ENCODE measurements around the gene PDLIM5. TPM values are rescaled to one million over a fixed set of nuclear protein-coding genes. Genes with fewer than 3 reads are reported as not detected.
A peak's percentile ranks its signal among the peaks of the same experiment; 100 is the strongest.
"Not testable (repeated sequence)": the region's sequence is repeated elsewhere in the genome, so short reads cannot be mapped to it uniquely, and the experiment has no call there.

The PDLIM5 gene
- total RNA-seq, 1 donor from 2014 or later = 75.3 TPM

GRCh38 chr4:94623126-94623911, 171.6 kb downstream of the PDLIM5 start:
- no peak for TF ChIP-seq CTCF (IDR thresholded peaks at IDR 0.05; ENCODE audit: insufficient read depth, low read length, poor library complexity, severe bottlenecking)
- no peak for DNase-seq (ENCODE audit: low read depth)
- Histone ChIP-seq H3K4me3 (ENCODE audit: low read depth, low read length) (no peak overlapping the region), H3K36me3 (ENCODE audit: control insufficient read depth, insufficient read depth, low read length) (no peaks in the 10 kb centered on the region), H3K27me3 (ENCODE audit: control insufficient read depth, insufficient read depth, low read length) (no peaks in the 10 kb centered on the region)

- Histone ChIP-seq H3K36me3 (ENCODE audit: control insufficient read depth, insufficient read depth, low read length) (no peaks in the 10 kb centered on the region), H3K27me3 (ENCODE audit: control insufficient read depth, insufficient read depth, low read length) (no peaks in the 10 kb centered on the region), H3K4me3 (ENCODE audit: low read depth, low read length) (no peak overlapping the region)
- no peak for DNase-seq (ENCODE audit: low read depth)
- no peak for TF ChIP-seq CTCF (IDR thresholded peaks at IDR 0.05; ENCODE audit: insufficient read depth, low read length, poor library complexity, severe bottlenecking)
Measured at GRCh38 chr4:94626942-94627341, 175.2 kb downstream of the PDLIM5 start.

- not testable (repeated sequence) for H3K36me3 ChIP-seq (ENCODE audit: control insufficient read depth, insufficient read depth, low read length); H3K4me3 ChIP-seq (ENCODE audit: low read depth, low read length); H3K27me3 ChIP-seq (ENCODE audit: control insufficient read depth, insufficient read depth, low read length); DNase-seq (ENCODE audit: low read depth)
Measured at GRCh38 chr4:94629058-94629457, 177.3 kb downstream of the PDLIM5 start.

DNA sequence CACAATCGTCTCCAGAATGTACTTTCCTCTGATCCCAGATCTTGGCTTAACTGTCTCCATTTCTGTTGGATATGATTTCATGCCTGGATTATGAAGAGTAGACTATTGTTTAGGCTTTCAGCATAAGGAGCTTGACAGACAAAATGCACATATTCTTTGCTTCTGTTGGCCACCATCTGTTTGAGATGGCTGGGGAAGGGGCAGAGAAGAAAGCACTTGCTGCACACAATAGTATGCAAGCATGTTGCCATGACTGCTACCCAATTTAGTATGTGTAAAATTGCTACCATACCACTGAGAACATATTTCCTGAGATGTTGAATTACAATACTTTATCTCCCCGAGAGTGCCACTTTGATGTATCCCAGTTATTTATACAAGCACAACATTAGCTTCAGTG, 178.1 kb downstream of the PDLIM5 start:
- no peaks in the 10 kb centered on the region for H3K27me3 ChIP-seq (ENCODE audit: control insufficient read depth, insufficient read depth, low read length)
- TF ChIP-seq CTCF (IDR thresholded peaks at IDR 0.05; ENCODE audit: insufficient read depth, low read length, poor library complexity, severe bottlenecking) = no peak
- DNase-seq (ENCODE audit: low read depth) = no peak
- no peak overlapping the region for H3K4me3 ChIP-seq (ENCODE audit: low read depth, low read length)
- no peaks in the 10 kb centered on the region for H3K36me3 ChIP-seq (ENCODE audit: control insufficient read depth, insufficient read depth, low read length)

DNA sequence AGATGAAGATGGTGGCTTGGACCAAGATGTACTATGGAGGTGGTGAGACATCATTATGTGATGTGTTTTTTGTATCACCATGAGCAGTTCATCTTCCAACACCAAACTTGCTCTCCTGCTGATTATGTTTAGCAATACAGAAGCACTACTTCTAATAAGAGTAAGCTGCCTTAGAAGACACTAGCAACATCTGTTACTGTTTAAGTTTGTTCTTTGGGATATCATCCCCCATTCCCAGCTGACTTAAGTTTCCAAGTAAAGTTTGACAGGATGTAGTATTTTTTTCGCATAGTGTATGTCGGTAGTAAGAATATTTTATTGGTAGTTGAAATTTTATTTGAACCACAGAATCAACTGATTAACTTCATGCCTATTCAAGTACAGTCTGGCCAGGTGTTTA, 182.5 kb downstream of the PDLIM5 start:
- no peaks in the 10 kb centered on the region for H3K36me3 ChIP-seq (ENCODE audit: control insufficient read depth, insufficient read depth, low read length)
- no peak for TF ChIP-seq CTCF (IDR thresholded peaks at IDR 0.05; ENCODE audit: insufficient read depth, low read length, poor library complexity, severe bottlenecking)
- H3K4me3 ChIP-seq (ENCODE audit: low read depth, low read length) = no peak overlapping the region
- no peak for DNase-seq (ENCODE audit: low read depth)
- H3K27me3 ChIP-seq (ENCODE audit: control insufficient read depth, insufficient read depth, low read length) = no peaks in the 10 kb centered on the region

DNA sequence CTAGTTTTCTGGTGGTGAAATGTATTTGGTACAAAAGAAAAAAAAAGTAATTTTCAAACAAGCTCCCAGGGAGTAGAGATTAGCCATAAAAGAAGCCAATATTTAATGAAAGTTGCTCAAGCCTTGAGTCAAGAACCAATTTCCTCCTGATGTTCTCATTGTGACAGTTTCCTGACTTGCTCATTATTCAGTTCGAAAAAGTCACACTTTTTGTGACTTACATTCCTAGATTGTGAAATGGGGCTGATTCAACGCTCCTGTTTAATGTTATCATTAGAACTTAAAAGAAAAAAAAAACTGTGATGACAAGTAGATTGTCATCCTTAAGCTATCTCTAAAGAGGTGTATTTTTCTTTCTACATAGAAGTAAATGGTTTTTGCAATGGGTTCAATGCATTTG, 183.4 kb downstream of the PDLIM5 start:
- DNase-seq (ENCODE audit: low read depth) = peak; percentile 23
- no peak for TF ChIP-seq CTCF (IDR thresholded peaks at IDR 0.05; ENCODE audit: insufficient read depth, low read length, poor library complexity, severe bottlenecking)

More for the DNA sequence above, 183.4 kb downstream of the PDLIM5 start:
- no peaks in the 10 kb centered on the region for H3K36me3 ChIP-seq (ENCODE audit: control insufficient read depth, insufficient read depth, low read length)
- no peak overlapping the region for H3K4me3 ChIP-seq (ENCODE audit: low read depth, low read length)
- no peaks in the 10 kb centered on the region for H3K27me3 ChIP-seq (ENCODE audit: control insufficient read depth, insufficient read depth, low read length)

Data from kidney epithelial cell (primary cell).